Measurements from ENCODE around the gene CHD9. TPM values are rescaled to one million over a fixed set of nuclear protein-coding genes. Genes with fewer than 3 reads are reported as not detected.

The CHD9 gene
- total and polyA plus RNA-seq, 7 donors: 13.8 to 88.5 (median 55.5) TPM

- H3K36me3 ChIP-seq: peaks cover 0 to 33% (median 12%) of the 10 kb centered on the region in 4 donors
- TF ChIP-seq CTCF (IDR thresholded peaks at IDR 0.05) (peak; percentile 26 to 66 (median 58)), POLR2AphosphoS5 (IDR thresholded peaks at IDR 0.05) (no peak)
- intact Hi-C loops (cut with DNase I): loop anchor here (1.0 to 5.0 kb wide), 2 partner anchors 47 to 105 kb away; no protein-coding TSS in a partner anchor
Observed at GRCh38 chr16:53159781-53160436, 105.1 kb downstream of the CHD9 start.

GRCh38 chr16:53166099-53166498, 111.3 kb downstream of the CHD9 start:
- no peak for DNase-seq
- Histone ChIP-seq H3K4me1 (peaks cover 0 to 31% (median 13%) of the 10 kb centered on the region in 4 donors), H3K27ac (no peak overlapping the region), H3K36me3 (peaks cover 0 to 3% (median 0%) of the 10 kb centered on the region in 4 donors), H3K27me3 (no peaks in the 10 kb centered on the region), H3K9me3 (no peaks in the 10 kb centered on the region), H3K4me3 (no peak overlapping the region)
- intact Hi-C loops (cut with DNase I): no loop called here
- TF ChIP-seq CTCF (IDR thresholded peaks at IDR 0.05): no peak
- no peak for TF ChIP-seq EP300 (IDR thresholded peaks at IDR 0.05)
- TF ChIP-seq POLR2AphosphoS5 (IDR thresholded peaks at IDR 0.05): no peak
- no peak for TF ChIP-seq POLR2A (IDR thresholded peaks at IDR 0.05)

More at GRCh38 chr16:53159781-53160436, 105.1 kb downstream of the CHD9 start:
- 68 to 81% methylated on average over 6 of the region's 6 CpGs for WGBS, 2 donors
- Histone ChIP-seq H3K27ac (no peak overlapping the region), H3K27me3 (no peaks in the 10 kb centered on the region), H3K4me3 (no peak overlapping the region), H3K4me1 (no peaks in the 10 kb centered on the region), H3K9me3 (no peaks in the 10 kb centered on the region)
- no peak for DNase-seq

GRCh38 chr16:53168744-53169143, 114.0 kb downstream of the CHD9 start:
- 98 to 99% methylated on average over 6 of the region's 6 CpGs for WGBS, 2 donors
- Histone ChIP-seq H3K4me3 (no peak overlapping the region), H3K9me3 (no peaks in the 10 kb centered on the region), H3K36me3 (no peaks in the 10 kb centered on the region), H3K27me3 (no peaks in the 10 kb centered on the region), H3K27ac (no peak overlapping the region), H3K4me1 (peaks cover 0 to 31% (median 13%) of the 10 kb centered on the region in 4 donors)
- intact Hi-C loops (cut with DNase I): no loop called here
- TF ChIP-seq EP300 (IDR thresholded peaks at IDR 0.05): no peak
- TF ChIP-seq POLR2AphosphoS5 (IDR thresholded peaks at IDR 0.05): no peak
- TF ChIP-seq POLR2A (IDR thresholded peaks at IDR 0.05): no peak
- no peak for TF ChIP-seq CTCF (IDR thresholded peaks at IDR 0.05)
- DNase-seq: no peak

- intact Hi-C loops (cut with DNase I): no loop called here
- WGBS, 2 donors: 73 to 90% methylated on average over 4 of the region's 4 CpGs
- H3K9me3 ChIP-seq: no peaks in the 10 kb centered on the region
Observed at GRCh38 chr16:53172517-53172916, 117.7 kb downstream of the CHD9 start.

More at GRCh38 chr16:53172517-53172916, 117.7 kb downstream of the CHD9 start:
- Histone ChIP-seq H3K4me1 (peaks cover 0 to 22% (median 9%) of the 10 kb centered on the region in 4 donors), H3K27ac (no peak overlapping the region), H3K27me3 (no peaks in the 10 kb centered on the region), H3K36me3 (no peaks in the 10 kb centered on the region), H3K4me3 (no peak overlapping the region)
- no peak for TF ChIP-seq EP300 (IDR thresholded peaks at IDR 0.05)
- TF ChIP-seq POLR2AphosphoS5 (IDR thresholded peaks at IDR 0.05): no peak
- no peak for TF ChIP-seq POLR2A (IDR thresholded peaks at IDR 0.05)
- TF ChIP-seq CTCF (IDR thresholded peaks at IDR 0.05): no peak
- no peak for DNase-seq

Measured in sigmoid colon (tissue), 7 donors.